Peyer's patch (tissue), 4 donors: Measurements from ENCODE around the gene ENSA. TPM values are rescaled to one million over a fixed set of nuclear protein-coding genes. Genes with fewer than 3 reads are reported as not detected.

Experiments used
- DNase-seq, 3 donors: peaks; one replicate each; pipeline ENCODE4 v3.0.0-alpha.2; 2017 to 2019
- H3K27ac ChIP-seq, 4 donors: fragments of 200-600 bp; sonication (generic); one replicate each; pipeline ENCODE4 v1.5.1; 2016 to 2019
- H3K27me3 ChIP-seq, 2 donors: fragments of 200-600 bp; sonication (generic); one replicate each; pipeline ENCODE4 v1.5.1; 2019
- H3K36me3 ChIP-seq, 3 donors: fragments of 200-600 bp; sonication (generic); one replicate each; pipeline ENCODE4 v1.5.1; 2016 to 2019
- H3K4me1 ChIP-seq, 4 donors: fragments of 200-600 bp; sonication (generic); one replicate each; pipeline ENCODE4 v1.5.1; 2016 to 2019
- H3K4me3 ChIP-seq, 4 donors: fragments of 200-600 bp; sonication (generic); 1 replicate in 3 of 4; 2 replicates in 1 of 4; pipeline ENCODE4 v1.5.1; 2016 to 2019; ENCODE audit warnings: mild to moderate bottlenecking in 1 of 4
- H3K9me3 ChIP-seq, 4 donors: fragments of 200-600 bp; sonication (generic); one replicate each; pipeline ENCODE4 v1.5.1; 2016 to 2019; ENCODE audit warnings: mild to moderate bottlenecking in 1 of 4
- CTCF ChIP-seq, 6 experiments: fragments of 450-650 bp in 4 of 6; fragments of 200-600 bp in 2 of 6; sonication (generic) in 1 of 6; IDR thresholded peaks; one replicate each; pipeline ENCODE4 v1.5.1; 2017 to 2019; ENCODE audit warnings: antibody characterized with exemption in 6 of 6, mild to moderate bottlenecking in 3 of 6, moderate library complexity in 1 of 6
- POLR2A ChIP-seq, 2 donors: fragments of 450-650 bp; IDR thresholded peaks; one replicate each; pipeline ENCODE4 v1.5.1; 2017; ENCODE audit warnings: antibody characterized with exemption in 2 of 2, mild to moderate bottlenecking in 2 of 2, moderate library complexity in 2 of 2
- total RNA-seq, 4 donors: library from RNA; depleted of rRNA; stranded (reverse); fragments of >200 nt; gene quantifications; one replicate each; pipeline ENCODE4 v1.1.0, GENCODE V29; 2016

Gene ENSA
- total RNA-seq, 4 donors from 2014 or later, result 173 to 231 (median 206) TPM

GRCh38 chr1:150579110-150579944 is 50.1 kb downstream of the ENSA start, which contains the start of gene MCL1:
Gene MCL1 (minus strand): TSS chr1:150579610. CDS start chr1:150579530, 80 bp downstream.
- Histone ChIP-seq H3K4me3 (peak within 1 kb of the TSS; percentile 81 to 99 (median 88)), H3K27me3 (no peaks in the 10 kb centered on the region), H3K4me1 (peaks cover 0 to 22% (median 5%) of the 10 kb centered on the region in 4 donors), H3K9me3 (no peaks in the 10 kb centered on the region), H3K27ac (peak within 1 kb of the TSS; percentile 97 to 100 (median 100)), H3K36me3 (peaks cover 0 to 40% (median 0%) of the 10 kb centered on the region in 3 donors)
- DNase-seq, result peak; percentile 89 to 97 (median 93)
- TF ChIP-seq CTCF (IDR thresholded peaks at IDR 0.05) (peak in 1 of 6 experiments; percentile 34), POLR2A (IDR thresholded peaks at IDR 0.05) (peak; percentile 96 to 98)

GRCh38 chr1:150578272-150579109 is 50.9 kb downstream of the ENSA start:
- Histone ChIP-seq H3K4me1 (peaks cover 0 to 31% (median 10%) of the 10 kb centered on the region in 4 donors), H3K9me3 (no peaks in the 10 kb centered on the region)
- DNase-seq, result peak in 2 of 3 donors; percentile 68 to 73

GRCh38 chr1:150577557-150578271 is 51.7 kb downstream of the ENSA start:
- TF ChIP-seq CTCF (IDR thresholded peaks at IDR 0.05) (no peak), POLR2A (IDR thresholded peaks at IDR 0.05) (no peak)
- Histone ChIP-seq H3K9me3 (no peaks in the 10 kb centered on the region), H3K4me1 (peaks cover 3 to 39% (median 17%) of the 10 kb centered on the region in 4 donors), H3K36me3 (peaks cover 0 to 56% (median 0%) of the 10 kb centered on the region in 3 donors), H3K27me3 (no peaks in the 10 kb centered on the region), H3K4me3 (peak overlapping the region; percentile 81 to 99 (median 88)), H3K27ac (peak overlapping the region; percentile 97 to 100 (median 100))
- peak in 1 of 3 donors; percentile 45 for DNase-seq

More at GRCh38 chr1:150578272-150579109, 50.9 kb downstream of the ENSA start:
- H3K36me3 ChIP-seq, result peaks cover 0 to 48% (median 0%) of the 10 kb centered on the region in 3 donors
- H3K27me3 ChIP-seq, result no peaks in the 10 kb centered on the region
- TF ChIP-seq POLR2A (IDR thresholded peaks at IDR 0.05) (peak in 1 of 2 donors; percentile 31), CTCF (IDR thresholded peaks at IDR 0.05) (no peak)
- H3K4me3 ChIP-seq, result peak overlapping the region; percentile 81 to 99 (median 88)
- peak overlapping the region; percentile 97 to 100 (median 100) for H3K27ac ChIP-seq

GRCh38 chr1:150576794-150577556 is 52.4 kb downstream of the ENSA start:
- H3K4me1 ChIP-seq, result peaks cover 3 to 46% (median 25%) of the 10 kb centered on the region in 4 donors
- H3K27ac ChIP-seq, result peak overlapping the region; percentile 97 to 100 (median 100)
- DNase-seq, result peak in 2 of 3 donors; percentile 9 to 45
- H3K9me3 ChIP-seq, result no peaks in the 10 kb centered on the region
- H3K36me3 ChIP-seq, result peaks cover 0 to 63% (median 0%) of the 10 kb centered on the region in 3 donors
- H3K4me3 ChIP-seq, result peak overlapping the region; percentile 81 to 99 (median 88)
- TF ChIP-seq POLR2A (IDR thresholded peaks at IDR 0.05) (peak in 1 of 2 donors; percentile 19), CTCF (IDR thresholded peaks at IDR 0.05) (no peak)
- H3K27me3 ChIP-seq, result no peaks in the 10 kb centered on the region
